Measurements from ENCODE around the gene FYN. TPM values are rescaled to one million over a fixed set of nuclear protein-coding genes. Genes with fewer than 3 reads are reported as not detected.

Gene FYN
- polyA plus RNA-seq, 1 donor (not counting 4 experiments of a cell fraction or from before 2014, with no cell fraction given): 24.7 TPM

- no peak overlapping the region for H3K4me2 ChIP-seq (ENCODE audit: control insufficient read depth, extremely low read depth, insufficient read depth, low read depth, low read length)
- H2AFZ ChIP-seq (ENCODE audit: control insufficient read depth, low read length): no peak overlapping the region
- dilution Hi-C loops (cut with MboI; ENCODE audit: extremely low pct_ligation_motif_present, low sequenced_read_pairs): loop anchor here (25.0 kb wide), 1 partner anchor 262 kb away; no protein-coding TSS in a partner anchor
- H3K9me3 ChIP-seq (ENCODE audit: control insufficient read depth, low read depth, low read length): no peaks in the 10 kb centered on the region
- FAIRE-seq (no peak), DNase-seq (ENCODE audit: low read depth, low spot score) (no peak)
- H3K4me3 ChIP-seq (ENCODE audit: control insufficient read depth in 2 of 3, extremely low read depth in 1 of 3, insufficient read depth in 2 of 3, low read depth in 1 of 3, low read length in 3 of 3): no peak overlapping the region
- H3K4me1 ChIP-seq (ENCODE audit: control insufficient read depth, extremely low read depth, insufficient read depth, low read length): no peaks in the 10 kb centered on the region
- H3K9me1 ChIP-seq (ENCODE audit: control insufficient read depth, extremely low read depth, insufficient read depth, low read length): no peaks in the 10 kb centered on the region
- H3K36me3 ChIP-seq (ENCODE audit: control insufficient read depth in 2 of 2, extremely low read depth in 1 of 2, insufficient read depth in 2 of 2, low read length in 2 of 2): peaks cover 3 to 15% of the 10 kb centered on the region in 2 experiments
- TF ChIP-seq EZH2 (IDR thresholded peaks at IDR 0.05; ENCODE audit: low read length): no peak
- TF ChIP-seq CTCF (optimal IDR thresholded peaks at IDR 0.05 in 1 of 3, IDR thresholded peaks at IDR 0.05 in 1 of 3, conservative IDR thresholded peaks at IDR 0.05 in 1 of 3; ENCODE audit: extremely low read depth in 1 of 3, insufficient read depth in 2 of 3, low read length in 3 of 3): no peak
- no peaks in the 10 kb centered on the region for H3K79me2 ChIP-seq (ENCODE audit: control insufficient read depth, insufficient read depth, low read length)
- H3K27me3 ChIP-seq (ENCODE audit: control insufficient read depth, extremely low read depth, insufficient read depth, low read length): no peaks in the 10 kb centered on the region
- H3K27ac ChIP-seq (ENCODE audit: control insufficient read depth, insufficient read depth, low read length): no peak overlapping the region
- no peaks in the 10 kb centered on the region for H4K20me1 ChIP-seq (ENCODE audit: control insufficient read depth, extremely low read depth, insufficient read depth, low read length)
- H3K9ac ChIP-seq (ENCODE audit: control insufficient read depth, extremely low read depth, insufficient read depth, low read length): no peak overlapping the region
Measured at GRCh38 chr6:111700135-111700690, 173.0 kb downstream of the FYN start.

- no peaks in the 10 kb centered on the region for H3K4me1 ChIP-seq (ENCODE audit: control insufficient read depth, extremely low read depth, insufficient read depth, low read length)
- H3K4me2 ChIP-seq (ENCODE audit: control insufficient read depth, extremely low read depth, insufficient read depth, low read depth, low read length): no peak overlapping the region
- dilution Hi-C loops (cut with MboI; ENCODE audit: extremely low pct_ligation_motif_present, low sequenced_read_pairs): no loop called here
- no peak overlapping the region for H3K4me3 ChIP-seq (ENCODE audit: control insufficient read depth in 2 of 3, extremely low read depth in 1 of 3, insufficient read depth in 2 of 3, low read depth in 1 of 3, low read length in 3 of 3)
- DNase-seq (ENCODE audit: low read depth, low spot score): no peak
- H3K36me3 ChIP-seq (ENCODE audit: control insufficient read depth in 2 of 2, extremely low read depth in 1 of 2, insufficient read depth in 2 of 2, low read length in 2 of 2): peaks cover 5 to 19% of the 10 kb centered on the region in 2 experiments
- no peaks in the 10 kb centered on the region for H3K9me1 ChIP-seq (ENCODE audit: control insufficient read depth, extremely low read depth, insufficient read depth, low read length)
- H3K27ac ChIP-seq (ENCODE audit: control insufficient read depth, insufficient read depth, low read length): no peak overlapping the region
- TF ChIP-seq EZH2 (IDR thresholded peaks at IDR 0.05; ENCODE audit: low read length) (no peak), CTCF (optimal IDR thresholded peaks at IDR 0.05 in 1 of 3, IDR thresholded peaks at IDR 0.05 in 1 of 3, conservative IDR thresholded peaks at IDR 0.05 in 1 of 3; ENCODE audit: extremely low read depth in 1 of 3, insufficient read depth in 2 of 3, low read length in 3 of 3) (no peak)
- H3K27me3 ChIP-seq (ENCODE audit: control insufficient read depth, extremely low read depth, insufficient read depth, low read length): no peaks in the 10 kb centered on the region
- FAIRE-seq: no peak
- no peak overlapping the region for H2AFZ ChIP-seq (ENCODE audit: control insufficient read depth, low read length)
- no peak overlapping the region for H3K9ac ChIP-seq (ENCODE audit: control insufficient read depth, extremely low read depth, insufficient read depth, low read length)
- H4K20me1 ChIP-seq (ENCODE audit: control insufficient read depth, extremely low read depth, insufficient read depth, low read length): no peaks in the 10 kb centered on the region
- no peaks in the 10 kb centered on the region for H3K9me3 ChIP-seq (ENCODE audit: control insufficient read depth, low read depth, low read length)
- no peaks in the 10 kb centered on the region for H3K79me2 ChIP-seq (ENCODE audit: control insufficient read depth, insufficient read depth, low read length)
Measured at GRCh38 chr6:111699123-111699522, 174.1 kb downstream of the FYN start.
